ENCODE measurements around the gene CISTR.

DNA sequence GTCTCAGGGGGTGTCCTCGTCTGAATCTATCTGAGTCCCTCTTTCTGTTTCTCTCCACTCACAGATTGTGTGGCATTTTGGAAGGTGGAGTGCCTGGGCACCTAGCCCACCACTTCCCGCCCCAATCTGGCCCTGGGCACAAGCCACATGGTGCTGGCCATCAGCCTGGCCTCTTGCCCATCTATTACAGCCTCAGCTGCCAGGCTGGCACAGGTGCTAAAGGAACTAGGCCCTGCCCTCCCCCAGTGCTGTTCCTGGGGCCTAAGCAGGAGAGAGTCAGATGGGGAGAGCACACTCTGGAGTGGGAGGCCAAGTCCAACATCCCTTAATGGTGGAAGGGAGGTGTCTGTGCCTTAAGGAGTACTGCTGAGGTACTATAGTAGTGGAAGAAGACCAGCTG lies 16.2 kb downstream of the CISTR start:
- TF ChIP-seq, protein P1, sequence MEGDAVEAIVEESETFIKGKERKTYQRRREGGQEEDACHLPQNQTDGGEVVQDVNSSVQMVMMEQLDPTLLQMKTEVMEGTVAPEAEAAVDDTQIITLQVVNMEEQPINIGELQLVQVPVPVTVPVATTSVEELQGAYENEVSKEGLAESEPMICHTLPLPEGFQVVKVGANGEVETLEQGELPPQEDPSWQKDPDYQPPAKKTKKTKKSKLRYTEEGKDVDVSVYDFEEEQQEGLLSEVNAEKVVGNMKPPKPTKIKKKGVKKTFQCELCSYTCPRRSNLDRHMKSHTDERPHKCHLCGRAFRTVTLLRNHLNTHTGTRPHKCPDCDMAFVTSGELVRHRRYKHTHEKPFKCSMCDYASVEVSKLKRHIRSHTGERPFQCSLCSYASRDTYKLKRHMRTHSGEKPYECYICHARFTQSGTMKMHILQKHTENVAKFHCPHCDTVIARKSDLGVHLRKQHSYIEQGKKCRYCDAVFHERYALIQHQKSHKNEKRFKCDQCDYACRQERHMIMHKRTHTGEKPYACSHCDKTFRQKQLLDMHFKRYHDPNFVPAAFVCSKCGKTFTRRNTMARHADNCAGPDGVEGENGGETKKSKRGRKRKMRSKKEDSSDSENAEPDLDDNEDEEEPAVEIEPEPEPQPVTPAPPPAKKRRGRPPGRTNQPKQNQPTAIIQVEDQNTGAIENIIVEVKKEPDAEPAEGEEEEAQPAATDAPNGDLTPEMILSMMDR (IDR thresholded peaks at IDR 0.05; ENCODE audit: low read depth, low read length, poor library complexity, severe bottlenecking), result no peak
- TF ChIP-seq EZH2phosphoT487 (IDR thresholded peaks at IDR 0.05; ENCODE audit: borderline replicate concordance, low read length), result no peak

All from DOHH2 (cell line).